Osteoblast (primary cell): ENCODE data around the gene SLC39A11. TPM values are rescaled to one million over a fixed set of nuclear protein-coding genes. Genes with fewer than 3 reads are reported as not detected.

ENCODE experiments used
- DNase-seq: peaks from one replicate; pipeline ENCODE4 v3.0.0; 2011; ENCODE audit warnings: low spot score, mixed read lengths; ENCODE audit not compliant: insufficient read length; ENCODE audit errors: missing footprints
- H2AFZ ChIP-seq: 2 replicates; pipeline ENCODE4 v1.6.0; 2011; ENCODE audit warnings: mild to moderate bottlenecking, low read length
- H3K27ac ChIP-seq: 2 replicates; pipeline ENCODE4 v1.5.1; 2011; ENCODE audit warnings: mild to moderate bottlenecking, low read depth, low read length, moderate library complexity
- H3K27me3 ChIP-seq: 2 replicates; pipeline ENCODE4 v1.6.0; 2012; ENCODE audit warnings: mild to moderate bottlenecking, control low read depth, inconsistent platforms, low read length, moderate library complexity; ENCODE audit not compliant: insufficient read depth
- H3K36me3 ChIP-seq: 2 replicates; pipeline ENCODE4 v1.5.1; 2011; ENCODE audit warnings: mild to moderate bottlenecking, low read length, control low read depth, moderate library complexity; ENCODE audit not compliant: insufficient read depth
- H3K4me1 ChIP-seq: 2 replicates; pipeline ENCODE4 v1.5.1; 2011; ENCODE audit warnings: mild to moderate bottlenecking, low read length, control low read depth, moderate library complexity; ENCODE audit not compliant: insufficient read depth
- H3K4me2 ChIP-seq: 2 replicates; pipeline ENCODE4 v1.6.0; 2011; ENCODE audit warnings: mild to moderate bottlenecking, low read length; ENCODE audit not compliant: insufficient read depth
- H3K4me3 ChIP-seq: fragments of 200-600 bp; sonication (generic); 3 replicates; pipeline ENCODE4 v1.5.1; 2012; ENCODE audit warnings: mild to moderate bottlenecking, low read length, inconsistent platforms; ENCODE audit not compliant: insufficient read depth
- H3K79me2 ChIP-seq: 2 replicates; pipeline ENCODE4 v1.6.0; 2012; ENCODE audit warnings: mild to moderate bottlenecking, low read length, control low read depth, inconsistent platforms; ENCODE audit not compliant: insufficient read depth
- H3K9me3 ChIP-seq: 2 replicates; pipeline ENCODE4 v1.5.1; 2011; ENCODE audit warnings: low read depth, low read length, control low read depth
- H4K20me1 ChIP-seq: 2 replicates; pipeline ENCODE4 v1.6.0; 2012; ENCODE audit warnings: mild to moderate bottlenecking, low read length, control low read depth; ENCODE audit not compliant: insufficient read depth
- total RNA-seq: library from RNA; depleted of rRNA; stranded (reverse); fragments of >200 nt; gene quantifications from 2 replicates; pipeline ENCODE4 v1.2.3, GENCODE V29; 2012
- TF ChIP-seq, protein P1 (sequence below): IDR thresholded peaks from 2 replicates; pipeline ENCODE4 v1.5.1; 2011; ENCODE audit warnings: mild to moderate bottlenecking, low read depth, low read length, moderate library complexity; ENCODE audit errors: extremely low read depth

The SLC39A11 gene
- total RNA-seq, 1 donor: 27.1 TPM

DNA sequence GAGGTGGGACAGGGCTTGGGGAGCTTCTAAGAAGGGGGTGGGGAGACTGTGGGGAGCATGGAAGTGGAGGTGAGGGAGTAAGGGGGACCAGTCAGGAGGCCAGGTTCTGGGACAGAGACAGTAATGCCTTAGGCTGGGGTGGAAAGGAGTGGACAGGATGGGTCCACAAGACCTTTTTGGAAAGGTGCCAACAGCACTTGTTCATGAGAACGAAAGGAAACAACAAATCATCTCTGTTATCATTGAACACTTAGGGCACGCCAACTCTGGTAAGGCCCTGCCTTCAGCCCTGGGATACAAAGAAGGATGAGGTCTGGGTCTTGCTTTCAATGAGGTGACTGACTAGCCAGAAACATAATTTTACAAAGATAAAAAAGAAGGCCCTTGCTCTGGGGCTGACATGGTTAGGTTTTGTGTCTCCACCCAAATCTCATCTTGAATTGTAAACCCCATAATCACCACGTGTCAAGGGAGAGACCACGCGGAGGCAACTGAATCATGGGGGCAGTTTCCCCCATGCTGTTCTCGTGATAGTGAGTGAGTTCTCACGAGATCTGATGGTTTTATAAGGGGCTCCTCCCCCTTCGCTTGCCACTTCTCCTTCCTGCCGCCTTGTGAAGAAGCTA is 113.8 kb downstream of the SLC39A11 start:
- Histone ChIP-seq H2AFZ (no peak overlapping the region), H3K27me3 (peaks cover 2% of the 10 kb centered on the region), H3K79me2 (no peaks in the 10 kb centered on the region), H3K4me3 (no peak overlapping the region), H3K27ac (no peak overlapping the region), H3K9me3 (no peaks in the 10 kb centered on the region), H3K4me1 (peaks cover 19% of the 10 kb centered on the region), H4K20me1 (peaks cover 9% of the 10 kb centered on the region), H3K36me3 (no peaks in the 10 kb centered on the region), H3K4me2 (no peak overlapping the region)
- TF ChIP-seq, protein P1, sequence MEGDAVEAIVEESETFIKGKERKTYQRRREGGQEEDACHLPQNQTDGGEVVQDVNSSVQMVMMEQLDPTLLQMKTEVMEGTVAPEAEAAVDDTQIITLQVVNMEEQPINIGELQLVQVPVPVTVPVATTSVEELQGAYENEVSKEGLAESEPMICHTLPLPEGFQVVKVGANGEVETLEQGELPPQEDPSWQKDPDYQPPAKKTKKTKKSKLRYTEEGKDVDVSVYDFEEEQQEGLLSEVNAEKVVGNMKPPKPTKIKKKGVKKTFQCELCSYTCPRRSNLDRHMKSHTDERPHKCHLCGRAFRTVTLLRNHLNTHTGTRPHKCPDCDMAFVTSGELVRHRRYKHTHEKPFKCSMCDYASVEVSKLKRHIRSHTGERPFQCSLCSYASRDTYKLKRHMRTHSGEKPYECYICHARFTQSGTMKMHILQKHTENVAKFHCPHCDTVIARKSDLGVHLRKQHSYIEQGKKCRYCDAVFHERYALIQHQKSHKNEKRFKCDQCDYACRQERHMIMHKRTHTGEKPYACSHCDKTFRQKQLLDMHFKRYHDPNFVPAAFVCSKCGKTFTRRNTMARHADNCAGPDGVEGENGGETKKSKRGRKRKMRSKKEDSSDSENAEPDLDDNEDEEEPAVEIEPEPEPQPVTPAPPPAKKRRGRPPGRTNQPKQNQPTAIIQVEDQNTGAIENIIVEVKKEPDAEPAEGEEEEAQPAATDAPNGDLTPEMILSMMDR: no peak
- DNase-seq: no peak

DNA sequence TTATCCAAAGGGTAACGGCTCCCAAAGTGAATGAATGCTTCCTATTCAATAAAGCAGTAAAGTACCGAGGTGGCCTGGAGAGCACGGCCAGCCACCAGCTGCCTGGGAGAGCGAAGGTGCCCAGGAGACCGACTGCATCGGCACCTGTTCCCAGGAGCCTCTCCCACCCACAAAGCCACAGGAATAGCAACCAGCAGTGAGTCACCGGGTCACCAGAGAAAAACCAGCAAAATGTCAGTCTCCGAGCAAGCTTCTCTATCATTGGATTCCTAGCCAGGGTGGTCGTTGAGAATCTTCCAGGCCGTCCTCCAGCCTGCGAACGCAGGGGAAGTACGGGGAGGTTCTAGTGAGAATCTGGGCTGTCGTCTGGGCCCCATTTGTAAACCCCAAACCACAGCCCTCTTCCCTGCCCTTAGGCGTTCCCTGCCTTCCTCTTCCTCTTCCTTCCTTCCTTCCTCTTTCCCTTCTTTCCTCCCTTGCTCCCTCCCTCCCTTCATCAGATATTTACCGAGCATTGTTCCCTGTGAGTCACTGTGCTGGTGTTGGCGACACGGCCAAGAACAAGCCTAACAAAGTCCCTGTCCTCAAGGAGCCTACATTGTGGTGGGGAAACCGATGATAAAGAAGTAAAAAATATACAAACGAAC is 114.6 kb downstream of the SLC39A11 start:
- DNase-seq: no peak
- peaks cover 9% of the 10 kb centered on the region for H4K20me1 ChIP-seq
- no peaks in the 10 kb centered on the region for H3K79me2 ChIP-seq
- H3K4me1 ChIP-seq: peaks cover 19% of the 10 kb centered on the region
- H2AFZ ChIP-seq: peak overlapping the region; percentile 55
- H3K36me3 ChIP-seq: no peaks in the 10 kb centered on the region
- no peaks in the 10 kb centered on the region for H3K27me3 ChIP-seq
- H3K27ac ChIP-seq: peak overlapping the region; percentile 85
- peak overlapping the region; percentile 38 for H3K4me3 ChIP-seq
- H3K4me2 ChIP-seq: peak overlapping the region; percentile 73
- H3K9me3 ChIP-seq: no peaks in the 10 kb centered on the region
- TF ChIP-seq, protein P1: no peak

DNA sequence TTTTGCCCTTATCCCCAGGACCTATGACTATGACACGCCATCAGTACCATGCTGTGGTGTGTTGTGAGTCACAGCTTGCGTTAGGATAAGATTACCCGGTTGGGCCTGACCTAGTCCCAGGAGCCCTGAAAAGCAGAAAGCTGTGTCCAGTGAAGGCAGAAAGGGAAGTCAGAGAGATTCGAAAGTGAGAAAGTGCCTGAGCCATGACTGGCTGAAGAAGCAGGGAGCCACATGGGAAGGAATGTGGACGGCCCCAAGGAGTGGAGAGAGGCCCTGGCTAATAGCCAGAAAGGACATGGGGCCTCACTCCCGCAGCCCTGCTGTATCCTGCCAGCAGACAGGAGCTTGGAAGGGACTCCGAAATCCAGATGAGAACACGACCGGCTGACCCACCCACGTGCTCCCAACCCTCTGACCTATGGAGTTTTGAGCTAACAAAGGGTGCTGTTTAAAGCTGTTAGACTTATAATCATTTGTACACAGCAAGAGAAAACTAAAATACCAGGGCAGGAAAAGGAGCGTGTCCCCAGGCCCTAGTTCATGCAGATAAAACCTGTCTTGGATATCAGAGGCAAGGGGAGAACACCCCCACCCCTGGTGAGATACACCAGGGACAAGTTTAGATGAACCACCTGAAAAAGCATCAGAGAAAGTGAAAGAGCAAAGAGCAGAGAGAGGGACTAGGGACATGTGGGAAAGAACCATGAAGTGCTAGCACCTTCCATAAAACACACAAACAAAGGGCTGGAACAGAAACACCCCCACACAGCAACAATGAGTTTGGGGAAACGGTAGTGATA is 115.3 kb downstream of the SLC39A11 start:
- Histone ChIP-seq H3K9me3 (no peaks in the 10 kb centered on the region), H3K27me3 (no peaks in the 10 kb centered on the region), H2AFZ (peak overlapping the region; percentile 55), H3K4me2 (peak overlapping the region; percentile 73), H4K20me1 (peaks cover 9% of the 10 kb centered on the region), H3K27ac (peak overlapping the region; percentile 85), H3K36me3 (no peaks in the 10 kb centered on the region), H3K79me2 (no peaks in the 10 kb centered on the region), H3K4me3 (peak overlapping the region; percentile 38), H3K4me1 (peaks cover 19% of the 10 kb centered on the region)
- DNase-seq: peak; percentile 95
- TF ChIP-seq, protein P1: no peak

DNA sequence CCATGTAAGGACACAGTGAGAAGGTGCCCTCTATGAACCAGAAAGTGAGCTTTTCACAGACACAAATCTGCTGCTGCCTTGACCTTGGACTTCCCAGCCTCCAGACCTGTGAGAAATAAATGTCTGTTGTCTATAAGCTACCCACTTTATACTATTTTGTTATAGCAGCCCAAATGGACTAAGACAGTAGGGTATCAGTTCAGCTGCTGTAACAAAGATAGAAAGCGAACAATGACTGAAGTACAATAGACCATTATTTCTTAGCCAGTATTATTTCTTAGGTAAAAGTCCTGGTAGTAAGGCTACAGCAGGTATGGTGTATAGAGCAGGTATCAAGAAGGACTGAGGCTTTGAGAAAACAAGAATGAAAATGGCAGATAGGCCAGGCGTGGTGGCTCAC is 117.0 kb downstream of the SLC39A11 start:
- H3K4me1 ChIP-seq: peaks cover 19% of the 10 kb centered on the region
- no peak overlapping the region for H3K27ac ChIP-seq
- peaks cover 14% of the 10 kb centered on the region for H4K20me1 ChIP-seq
- no peak overlapping the region for H3K4me2 ChIP-seq
- no peak for DNase-seq
- TF ChIP-seq, protein P1: no peak
- no peaks in the 10 kb centered on the region for H3K36me3 ChIP-seq
- H3K9me3 ChIP-seq: no peaks in the 10 kb centered on the region
- H3K4me3 ChIP-seq: no peak overlapping the region
- H3K79me2 ChIP-seq: no peaks in the 10 kb centered on the region
- H2AFZ ChIP-seq: no peak overlapping the region
- no peaks in the 10 kb centered on the region for H3K27me3 ChIP-seq
